Activated naive CD4-positive, alpha-beta T cell treated with Interleukin-2 at 50 U/mL for 16 hours (primary cell): Measurements from ENCODE around the gene LAMA3.

ENCODE experiments used
- DNase-seq: peaks from one replicate; pipeline ENCODE4 v3.0.0-alpha.2; 2020

Gene LAMA3

DNA sequence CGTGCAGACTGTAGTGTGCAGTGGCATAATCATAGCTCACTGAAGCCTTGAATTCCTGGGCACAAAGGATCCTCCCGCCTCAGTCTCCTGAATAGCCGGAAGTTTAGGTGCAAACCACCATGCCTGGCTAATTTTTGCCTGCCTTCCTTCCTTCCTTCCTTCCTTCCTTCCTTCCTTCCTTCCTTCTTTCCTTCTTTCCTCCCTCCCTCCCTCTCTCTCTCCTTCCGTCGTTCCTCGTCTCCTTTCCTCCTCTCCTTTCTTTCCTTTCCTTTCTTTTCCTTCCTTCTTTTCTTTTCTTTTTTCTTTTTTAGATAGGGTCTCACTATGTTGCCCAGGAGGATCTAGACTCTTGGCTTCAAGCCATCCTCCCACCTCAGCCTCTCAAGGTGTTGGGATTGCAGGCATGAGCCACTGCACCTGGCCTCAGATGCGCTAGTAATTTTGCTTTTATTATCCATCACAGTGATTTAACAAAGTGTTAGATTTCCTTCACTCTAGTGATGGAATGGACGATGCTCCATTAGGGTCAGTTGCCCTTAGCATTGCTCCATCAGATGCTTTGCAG, 20.0 kb upstream of the LAMA3 start:
- no peak for DNase-seq

- no peak for DNase-seq
Measured at GRCh38 chr18:23669804-23670405, 19.3 kb upstream of the LAMA3 start.

DNA sequence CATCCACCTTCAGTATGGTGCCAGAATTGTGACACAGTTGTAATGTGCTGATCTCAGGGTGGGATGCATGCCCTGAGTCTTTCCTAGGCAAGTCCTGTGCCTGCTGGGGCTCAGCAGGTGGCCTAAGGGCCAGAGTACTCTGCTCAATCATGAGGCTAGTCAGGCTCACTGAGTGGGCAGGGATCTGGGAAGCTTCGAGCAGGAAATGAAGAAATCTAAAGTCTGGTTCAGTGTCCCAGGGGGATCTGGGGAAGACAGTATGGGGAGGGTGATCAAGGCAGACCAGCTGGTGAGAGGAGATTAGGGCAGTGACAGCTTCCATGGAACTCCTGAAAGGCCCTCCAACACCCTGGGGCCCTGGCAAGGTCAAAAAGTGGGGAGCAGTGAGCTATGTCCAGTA, 17.7 kb upstream of the LAMA3 start:
- DNase-seq = no peak

DNA sequence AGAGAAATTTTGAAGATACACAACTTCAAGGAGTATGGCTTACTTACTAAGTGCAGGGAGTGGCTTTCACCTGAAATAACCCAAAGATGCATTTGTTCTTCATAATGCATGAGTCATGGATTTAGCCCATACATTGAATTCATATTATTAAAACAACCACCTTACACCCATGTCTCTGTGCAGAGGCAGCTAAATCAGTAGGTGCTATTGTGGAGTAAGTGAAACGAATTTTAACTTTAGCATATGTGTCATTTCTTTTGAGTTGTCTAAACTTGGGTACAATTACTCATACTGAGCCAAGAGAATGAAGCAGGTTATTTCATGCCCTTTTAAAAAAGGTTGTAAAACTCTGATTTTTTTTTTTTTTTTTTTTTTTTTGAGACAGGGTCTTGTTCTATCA, 15.5 kb upstream of the LAMA3 start:
- DNase-seq = no peak

DNA sequence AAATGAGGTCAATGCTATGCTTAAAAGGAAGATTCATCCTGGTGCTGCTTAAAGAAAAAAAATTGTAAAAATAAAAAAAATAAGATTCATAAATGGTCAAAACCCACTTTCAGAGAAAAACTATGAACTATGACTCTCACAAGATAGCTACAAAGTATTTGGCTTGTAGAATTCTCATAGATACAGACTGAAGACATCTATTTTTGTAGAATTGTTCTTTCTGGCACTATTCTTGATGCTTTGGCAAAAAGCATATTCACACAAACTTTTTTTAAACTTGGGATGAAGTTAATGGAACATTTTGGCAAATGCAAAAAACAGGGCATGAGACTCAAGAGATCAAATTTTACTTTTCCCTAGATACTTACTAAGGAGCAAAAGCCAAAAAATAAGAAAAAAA, 14.0 kb upstream of the LAMA3 start:
- DNase-seq = no peak

DNA sequence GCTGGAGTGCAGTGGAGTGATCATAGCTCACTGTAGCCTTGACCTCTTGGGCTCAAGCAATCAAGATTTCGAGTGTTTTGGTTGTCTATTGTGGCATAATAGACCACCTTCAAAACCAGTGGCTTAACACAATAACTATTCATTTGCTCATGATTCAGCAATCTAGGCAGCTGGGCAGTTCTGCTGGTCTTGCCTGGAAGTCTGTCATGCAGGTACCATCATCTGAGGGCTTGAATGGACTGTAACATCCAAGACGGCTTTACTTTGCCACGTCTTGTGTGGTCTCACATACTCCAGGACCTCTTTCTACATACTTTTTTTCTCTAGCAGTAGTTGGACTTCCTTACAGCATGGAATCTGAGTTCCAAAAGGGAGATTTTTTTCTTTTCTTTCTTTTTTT, 13.4 kb upstream of the LAMA3 start:
- no peak for DNase-seq

DNA sequence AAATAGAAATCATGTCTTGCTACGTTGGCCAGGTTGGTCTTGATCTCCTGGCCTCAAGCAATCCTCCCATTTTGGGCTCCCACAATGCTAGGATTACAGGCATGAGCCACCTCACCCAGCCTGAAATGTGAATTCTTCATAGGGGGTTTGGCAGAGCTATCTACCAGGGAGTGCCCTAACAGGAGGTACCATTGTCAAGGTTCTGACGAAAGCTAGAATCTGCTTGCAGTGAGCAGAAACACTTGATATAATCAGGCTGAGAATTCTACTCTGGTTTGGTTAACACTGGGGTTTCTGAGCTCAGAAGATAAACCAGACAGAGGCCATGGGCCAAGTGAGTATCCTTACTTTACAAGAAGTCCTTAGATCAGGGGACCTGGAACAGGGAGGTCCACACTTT, 7.2 kb upstream of the LAMA3 start:
- DNase-seq = no peak

DNA sequence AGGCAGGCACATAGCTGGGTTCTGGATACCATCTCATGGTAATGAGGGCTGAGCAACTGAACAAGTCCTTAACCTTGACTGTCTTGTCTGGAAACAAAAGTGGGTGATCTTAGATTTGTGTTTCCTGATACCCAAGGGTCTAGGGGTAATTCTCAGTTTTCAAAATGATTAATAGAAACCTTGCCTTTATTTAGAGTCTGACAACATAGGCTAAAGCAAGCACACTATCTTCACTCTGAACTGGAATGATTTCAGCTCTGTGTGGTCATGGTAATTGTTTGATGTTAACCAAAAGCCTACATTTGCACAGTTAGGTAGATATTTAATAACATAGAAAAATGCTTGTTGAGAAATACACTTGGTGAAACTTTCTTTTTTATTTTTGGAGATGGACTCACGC, 6.8 kb upstream of the LAMA3 start:
- no peak for DNase-seq

- no peak for DNase-seq
Measured at GRCh38 chr18:23683155-23683554, 6.1 kb upstream of the LAMA3 start.

DNA sequence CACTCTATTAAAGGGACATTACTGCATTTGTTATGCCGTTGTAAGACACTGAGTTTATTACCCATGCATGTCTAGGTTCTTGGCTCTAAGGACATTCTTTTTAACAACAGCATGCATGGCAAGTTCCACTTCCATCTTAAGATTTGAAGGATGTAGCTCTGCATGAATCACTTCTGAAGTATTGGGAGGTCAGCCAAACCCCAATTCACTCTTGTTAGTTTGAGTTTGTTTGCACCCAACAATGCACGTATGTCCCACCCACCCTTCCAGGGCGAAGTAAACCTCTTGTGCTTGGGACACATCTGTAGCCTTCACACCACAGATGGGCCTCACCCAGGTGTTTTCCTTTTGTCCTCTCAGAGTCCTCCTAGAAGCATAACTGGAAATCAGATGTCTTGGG, 5.6 kb upstream of the LAMA3 start:
- DNase-seq = no peak

DNA sequence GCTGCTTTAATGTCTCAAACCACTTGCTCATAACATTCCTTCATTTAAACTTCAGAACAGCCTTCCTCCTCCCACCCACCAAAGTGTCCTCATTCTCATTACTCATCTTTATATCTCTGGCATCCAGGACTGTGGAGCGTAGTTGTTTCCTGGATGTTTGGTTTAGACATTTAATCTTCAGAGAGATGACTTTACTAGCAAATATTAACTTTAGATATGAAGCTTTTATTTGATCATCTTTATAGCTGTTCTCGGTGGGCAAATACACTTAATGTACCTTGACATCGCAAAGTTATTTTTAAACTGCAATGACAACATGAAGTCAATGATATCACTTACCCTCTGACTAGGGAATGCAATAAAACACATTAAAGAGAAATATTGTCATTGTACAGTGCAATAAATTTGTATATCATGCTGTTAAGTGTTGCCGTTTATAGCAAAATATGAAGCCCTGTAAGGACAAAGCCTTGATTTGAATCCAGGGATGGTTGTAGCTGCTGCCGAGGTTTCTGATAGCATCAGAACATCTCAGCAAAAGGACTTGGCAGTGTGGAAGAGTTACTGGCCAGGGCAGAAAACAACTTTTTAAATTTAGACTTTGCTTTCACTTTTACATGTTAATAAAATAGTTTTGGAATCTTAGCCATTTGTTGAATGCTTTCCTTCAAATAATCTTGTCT, 4.6 kb upstream of the LAMA3 start:
- DNase-seq = no peak

- DNase-seq = no peak
Measured at GRCh38 chr18:23688528-23688927, 725 bp upstream of the LAMA3 start.

- no peak for DNase-seq
Measured at GRCh38 chr18:23689616-23690504, 607 bp downstream of the LAMA3 start.

GRCh38 chr18:23690505-23691068, 1.3 kb downstream of the LAMA3 start:
- DNase-seq = no peak

GRCh38 chr18:23693846-23694245, 4.6 kb downstream of the LAMA3 start:
- no peak for DNase-seq

- DNase-seq = no peak
Measured at GRCh38 chr18:23694637-23695430, 5.6 kb downstream of the LAMA3 start.

- DNase-seq = no peak
Measured at GRCh38 chr18:23701017-23701416, 11.8 kb downstream of the LAMA3 start.

DNA sequence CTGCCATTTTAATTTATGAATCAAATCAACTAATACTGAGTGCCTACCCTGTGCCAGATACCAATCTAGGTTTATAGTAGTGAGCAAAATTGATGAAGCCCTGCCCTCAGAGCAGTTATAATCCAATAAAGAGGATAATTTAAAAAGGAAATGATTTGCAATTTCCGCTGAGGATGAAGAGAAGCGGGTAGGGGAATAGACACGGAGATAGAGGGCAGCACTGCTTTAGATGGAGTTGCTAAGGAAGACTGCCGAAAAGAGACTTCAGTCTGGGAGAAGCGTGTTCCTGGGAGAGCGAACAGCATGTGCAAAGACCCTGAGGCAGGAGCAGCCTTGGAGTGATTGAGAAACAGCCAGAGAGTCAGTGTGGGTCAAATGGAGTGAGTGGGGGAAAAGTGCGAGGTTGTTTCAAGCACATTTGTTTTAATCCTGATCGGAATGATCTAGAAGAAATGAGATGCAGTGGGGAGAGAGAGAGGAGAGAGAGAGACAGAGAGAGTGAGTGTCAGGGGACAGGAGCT, 12.4 kb downstream of the LAMA3 start:
- no peak for DNase-seq

- no peak for DNase-seq
Measured at GRCh38 chr18:23702606-23703005, 13.4 kb downstream of the LAMA3 start.

GRCh38 chr18:23703057-23703986, 14.1 kb downstream of the LAMA3 start:
- no peak for DNase-seq

DNA sequence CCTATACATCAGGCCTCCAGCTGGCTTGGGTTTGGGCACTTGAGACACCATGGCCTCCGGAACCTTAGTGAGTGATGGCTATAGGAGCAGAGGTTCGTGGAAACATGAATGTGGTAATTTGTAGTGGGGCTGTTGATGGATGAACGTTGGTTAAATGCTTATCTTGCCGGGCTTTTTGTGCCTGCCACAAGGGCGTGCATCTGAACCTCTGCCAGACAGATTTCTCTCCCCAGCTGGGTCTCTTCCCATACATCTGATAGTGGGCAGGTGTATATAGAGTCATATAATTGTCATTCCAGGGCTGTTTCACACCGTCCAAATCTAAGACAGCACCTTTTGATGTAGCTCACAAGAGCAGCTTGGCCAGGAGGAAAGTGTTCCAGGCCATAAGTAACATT, 14.7 kb downstream of the LAMA3 start:
- DNase-seq = no peak
